ENCODE measurements around the gene MAML3.

The MAML3 gene

GRCh38 chr4:139756391-139757180 lies 397.4 kb downstream of the MAML3 start:
- no peak for TF ChIP-seq CTCF (IDR thresholded peaks at IDR 0.05)

GRCh38 chr4:139754938-139755337 lies 399.0 kb downstream of the MAML3 start:
- Histone ChIP-seq H3K4me2 (ENCODE audit: low read length) (no peak overlapping the region), H3K27me3 (ENCODE audit: control insufficient read depth, insufficient read depth, low read length) (no peaks in the 10 kb centered on the region), H3K9me3 (ENCODE audit: control insufficient read depth, low read length) (no peaks in the 10 kb centered on the region), H3K36me3 (ENCODE audit: control insufficient read depth, insufficient read depth, low read length) (no peaks in the 10 kb centered on the region), H3K4me3 (ENCODE audit: low read depth, low read length) (no peak overlapping the region), H2AFZ (no peak overlapping the region), H3K4me1 (no peaks in the 10 kb centered on the region), H3K27ac (no peak overlapping the region), H3K9ac (no peak overlapping the region), H3K79me2 (peaks cover 1% of the 10 kb centered on the region)
- TF ChIP-seq CTCF (IDR thresholded peaks at IDR 0.05): no peak

More at GRCh38 chr4:139756391-139757180, 397.4 kb downstream of the MAML3 start:
- H3K4me1 ChIP-seq: no peaks in the 10 kb centered on the region
- no peak overlapping the region for H3K4me2 ChIP-seq (ENCODE audit: low read length)
- no peak overlapping the region for H2AFZ ChIP-seq
- H3K36me3 ChIP-seq (ENCODE audit: control insufficient read depth, insufficient read depth, low read length): no peaks in the 10 kb centered on the region
- no peak overlapping the region for H3K9ac ChIP-seq
- no peaks in the 10 kb centered on the region for H3K9me3 ChIP-seq (ENCODE audit: control insufficient read depth, low read length)
- no peaks in the 10 kb centered on the region for H3K27me3 ChIP-seq (ENCODE audit: control insufficient read depth, insufficient read depth, low read length)
- peaks cover 2% of the 10 kb centered on the region for H3K79me2 ChIP-seq
- no peak overlapping the region for H3K27ac ChIP-seq
- H3K4me3 ChIP-seq (ENCODE audit: low read depth, low read length): no peak overlapping the region

- H3K9me3 ChIP-seq (ENCODE audit: control insufficient read depth, low read length): no peaks in the 10 kb centered on the region
Observed at GRCh38 chr4:139753686-139754085, 400.3 kb downstream of the MAML3 start.

GRCh38 chr4:139749835-139750498 lies 404.0 kb downstream of the MAML3 start:
- H3K9me3 ChIP-seq (ENCODE audit: control insufficient read depth, low read length): no peaks in the 10 kb centered on the region
- no peaks in the 10 kb centered on the region for H3K4me1 ChIP-seq
- H3K27ac ChIP-seq: no peak overlapping the region
- H3K36me3 ChIP-seq (ENCODE audit: control insufficient read depth, insufficient read depth, low read length): no peaks in the 10 kb centered on the region
- H3K4me2 ChIP-seq (ENCODE audit: low read length): no peak overlapping the region
- no peak overlapping the region for H2AFZ ChIP-seq
- H3K4me3 ChIP-seq (ENCODE audit: low read depth, low read length): no peak overlapping the region
- no peak for TF ChIP-seq CTCF (IDR thresholded peaks at IDR 0.05)
- no peaks in the 10 kb centered on the region for H3K79me2 ChIP-seq
- no peaks in the 10 kb centered on the region for H3K27me3 ChIP-seq (ENCODE audit: control insufficient read depth, insufficient read depth, low read length)
- H3K9ac ChIP-seq: no peak overlapping the region

More at GRCh38 chr4:139753686-139754085, 400.3 kb downstream of the MAML3 start:
- no peak overlapping the region for H3K27ac ChIP-seq
- H3K9ac ChIP-seq: no peak overlapping the region
- TF ChIP-seq CTCF (IDR thresholded peaks at IDR 0.05): no peak
- no peak overlapping the region for H3K4me2 ChIP-seq (ENCODE audit: low read length)
- no peak overlapping the region for H2AFZ ChIP-seq
- H3K27me3 ChIP-seq (ENCODE audit: control insufficient read depth, insufficient read depth, low read length): no peaks in the 10 kb centered on the region
- H3K36me3 ChIP-seq (ENCODE audit: control insufficient read depth, insufficient read depth, low read length): no peaks in the 10 kb centered on the region
- no peaks in the 10 kb centered on the region for H3K4me1 ChIP-seq
- H3K4me3 ChIP-seq (ENCODE audit: low read depth, low read length): no peak overlapping the region
- H3K79me2 ChIP-seq: no peaks in the 10 kb centered on the region
